Mammary epithelial cell (primary cell): ENCODE measurements around the gene PSRC1.

ENCODE experiments used
- EZH2 ChIP-seq: IDR thresholded peaks from 2 replicates; pipeline ENCODE4 v1.6.1; 2012; ENCODE audit warnings: low read length, inconsistent platforms, borderline replicate concordance
- TF ChIP-seq, protein P1 (sequence below), 2 donors: IDR thresholded peaks in 1 of 2; conservative IDR thresholded peaks in 1 of 2; 2 replicates each; pipeline ENCODE4 v1.5.1; 2011 to 2012; ENCODE audit warnings: inconsistent platforms in 2 of 2, low read length in 2 of 2, mild to moderate bottlenecking in 2 of 2, control low read depth in 1 of 2, low read depth in 1 of 2; ENCODE audit not compliant: insufficient read depth in 1 of 2; ENCODE audit errors: extremely low read depth in 1 of 2

DNA sequence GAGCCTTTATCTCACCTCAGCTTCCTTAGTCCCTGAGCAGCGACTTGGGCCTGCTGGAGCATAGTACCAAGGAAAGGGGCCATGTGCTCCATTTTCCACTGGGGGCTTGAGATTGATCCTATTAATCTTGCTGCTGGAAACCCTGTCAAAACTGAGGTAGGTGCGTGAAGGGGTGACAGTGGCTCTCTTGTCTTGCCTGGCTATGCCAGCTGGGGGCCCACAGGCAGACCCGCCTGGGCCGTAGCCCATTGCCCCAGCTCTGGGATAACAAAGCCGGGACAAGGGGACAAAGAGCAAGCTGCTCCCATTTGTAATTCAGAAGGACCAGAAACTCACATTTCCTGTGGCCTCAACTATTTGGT, 43.9 kb downstream of the PSRC1 start:
- TF ChIP-seq, protein P1, sequence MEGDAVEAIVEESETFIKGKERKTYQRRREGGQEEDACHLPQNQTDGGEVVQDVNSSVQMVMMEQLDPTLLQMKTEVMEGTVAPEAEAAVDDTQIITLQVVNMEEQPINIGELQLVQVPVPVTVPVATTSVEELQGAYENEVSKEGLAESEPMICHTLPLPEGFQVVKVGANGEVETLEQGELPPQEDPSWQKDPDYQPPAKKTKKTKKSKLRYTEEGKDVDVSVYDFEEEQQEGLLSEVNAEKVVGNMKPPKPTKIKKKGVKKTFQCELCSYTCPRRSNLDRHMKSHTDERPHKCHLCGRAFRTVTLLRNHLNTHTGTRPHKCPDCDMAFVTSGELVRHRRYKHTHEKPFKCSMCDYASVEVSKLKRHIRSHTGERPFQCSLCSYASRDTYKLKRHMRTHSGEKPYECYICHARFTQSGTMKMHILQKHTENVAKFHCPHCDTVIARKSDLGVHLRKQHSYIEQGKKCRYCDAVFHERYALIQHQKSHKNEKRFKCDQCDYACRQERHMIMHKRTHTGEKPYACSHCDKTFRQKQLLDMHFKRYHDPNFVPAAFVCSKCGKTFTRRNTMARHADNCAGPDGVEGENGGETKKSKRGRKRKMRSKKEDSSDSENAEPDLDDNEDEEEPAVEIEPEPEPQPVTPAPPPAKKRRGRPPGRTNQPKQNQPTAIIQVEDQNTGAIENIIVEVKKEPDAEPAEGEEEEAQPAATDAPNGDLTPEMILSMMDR (conservative IDR thresholded peaks at IDR 0.05 in 1 of 2, IDR thresholded peaks at IDR 0.05 in 1 of 2; ENCODE audit: extremely low read depth in 1 of 2, insufficient read depth in 1 of 2, low read depth in 1 of 2, low read length in 2 of 2) = no peak
- no peak for TF ChIP-seq EZH2
